OCI-LY7 (cell line): ENCODE data around the gene DUSP28. TPM values are rescaled to one million over a fixed set of nuclear protein-coding genes. Genes with fewer than 3 reads are reported as not detected.

Experiments
- BruUV-seq: library from RNA; stranded (reverse); fragments of 400-500 nt; replicated peaks from 2 replicates; lab custom pipeline; 2021; lab: Mats Ljungman, UMichigan
- CTCF ChIA-PET: fragments of 300-600 bp; sonication (Branson Sonifier 250); formaldehyde crosslinking; loops from one replicate; lab custom pipeline; 2022; ENCODE audit warnings: antibody characterized with exemption; ENCODE audit not compliant: unreplicated experiment; lab: Charles Lee
- POLR2A ChIA-PET: fragments of 300-600 bp; sonication (Branson Sonifier 250); formaldehyde crosslinking; loops from one replicate; lab custom pipeline; 2022; ENCODE audit warnings: antibody characterized with exemption; lab: Charles Lee
- DNase-seq: peaks from one replicate; pipeline ENCODE4 v3.0.0-alpha.2; 2015; ENCODE audit warnings: low spot score
- H2AFZ ChIP-seq: fragments of 200-600 bp; sonication (generic), shearing (Covaris generic); 2 replicates; pipeline ENCODE4 v1.6.1; 2014; ENCODE audit warnings: mild to moderate bottlenecking, antibody characterized with exemption, low read length, moderate library complexity
- H3K27ac ChIP-seq: fragments of 200-600 bp; sonication (generic); 2 replicates; pipeline ENCODE4 v1.5.1; 2014; ENCODE audit warnings: mixed run types, low read depth, mild to moderate bottlenecking, moderate library complexity, low read length, inconsistent platforms; ENCODE audit not compliant: poor library complexity, severe bottlenecking
- H3K36me3 ChIP-seq: fragments of 200-600 bp; sonication (generic); 2 replicates; pipeline ENCODE4 v1.6.1; 2014; ENCODE audit warnings: mild to moderate bottlenecking, antibody characterized with exemption, low read length, moderate library complexity, mixed read lengths; ENCODE audit not compliant: insufficient read depth
- H3K4me1 ChIP-seq: fragments of 200-600 bp; sonication (generic); 2 replicates; pipeline ENCODE4 v1.5.1; 2014; ENCODE audit warnings: mild to moderate bottlenecking, low read length; ENCODE audit not compliant: insufficient read depth, poor library complexity, severe bottlenecking
- H3K4me2 ChIP-seq: fragments of 200-600 bp; sonication (generic); 2 replicates; pipeline ENCODE4 v1.6.1; 2014; ENCODE audit warnings: mild to moderate bottlenecking, low read length
- H3K4me3 ChIP-seq: fragments of 200-600 bp; sonication (generic); 2 replicates; pipeline ENCODE4 v1.5.1; 2014; ENCODE audit warnings: mild to moderate bottlenecking, low read depth, low read length; ENCODE audit not compliant: poor library complexity, severe bottlenecking
- H3K79me2 ChIP-seq: fragments of 200-600 bp; sonication (generic); 2 replicates; pipeline ENCODE4 v1.6.1; 2016; ENCODE audit warnings: low read depth, mild to moderate bottlenecking, low read length, moderate library complexity, mixed read lengths; ENCODE audit not compliant: insufficient read depth
- H3K9me2 ChIP-seq: fragments of 200-600 bp; sonication (generic); 2 replicates; pipeline ENCODE4 v1.6.1; 2016; ENCODE audit warnings: mild to moderate bottlenecking, low read length, mixed read lengths; ENCODE audit not compliant: insufficient read depth
- H3K9me3 ChIP-seq: fragments of 200-600 bp; sonication (generic); 2 replicates; pipeline ENCODE4 v1.6.1; 2014; ENCODE audit warnings: mild to moderate bottlenecking, mixed run types, low read length, mixed read lengths
- H4K20me1 ChIP-seq: fragments of 200-600 bp; sonication (generic); 2 replicates; pipeline ENCODE4 v1.6.1; 2014; ENCODE audit warnings: mild to moderate bottlenecking, antibody characterized with exemption, low read length, moderate library complexity, mixed read lengths; ENCODE audit not compliant: insufficient read depth
- EZH2phosphoT487 ChIP-seq: fragments of 200-600 bp; sonication (generic); IDR thresholded peaks from 2 replicates; pipeline ENCODE4 v1.6.1; 2018; ENCODE audit warnings: low read depth, borderline replicate concordance, mild to moderate bottlenecking, mixed run types, antibody characterized with exemption, low read length, moderate library complexity, mixed read lengths
- intact Hi-C: fragments of 100-400 bp; cut with micrococcal nuclease; formaldehyde crosslinking; loops from one replicate; pipeline ENCODE4 v1.10.0; 2022; ENCODE audit not compliant: unreplicated experiment
- total RNA-seq, 2 experiments: library from RNA; depleted of rRNA in 1 of 2; stranded (reverse); fragments of >200 nt in 1 of 2; shearing (Covaris generic) in 1 of 2; gene quantifications; 2 replicates each; pipeline ENCODE4 v1.2.3, GENCODE V29; 2014 to 2022
- TF ChIP-seq, protein P1 (sequence below): fragments of 200-600 bp; sonication (generic); conservative IDR thresholded peaks from 2 replicates; pipeline ENCODE4 v1.5.1; 2014; ENCODE audit warnings: mild to moderate bottlenecking, antibody characterized with exemption, low read length, moderate library complexity, mixed read lengths

The DUSP28 gene
- total RNA-seq, 2 experiments from 2014 or later = 15.8 to 17.6 TPM

GRCh38 chr2:240604939-240605716 is 45.0 kb downstream of the DUSP28 start:
- CTCF ChIA-PET = no interaction called here
- no peak for TF ChIP-seq EZH2phosphoT487
- TF ChIP-seq, protein P1, sequence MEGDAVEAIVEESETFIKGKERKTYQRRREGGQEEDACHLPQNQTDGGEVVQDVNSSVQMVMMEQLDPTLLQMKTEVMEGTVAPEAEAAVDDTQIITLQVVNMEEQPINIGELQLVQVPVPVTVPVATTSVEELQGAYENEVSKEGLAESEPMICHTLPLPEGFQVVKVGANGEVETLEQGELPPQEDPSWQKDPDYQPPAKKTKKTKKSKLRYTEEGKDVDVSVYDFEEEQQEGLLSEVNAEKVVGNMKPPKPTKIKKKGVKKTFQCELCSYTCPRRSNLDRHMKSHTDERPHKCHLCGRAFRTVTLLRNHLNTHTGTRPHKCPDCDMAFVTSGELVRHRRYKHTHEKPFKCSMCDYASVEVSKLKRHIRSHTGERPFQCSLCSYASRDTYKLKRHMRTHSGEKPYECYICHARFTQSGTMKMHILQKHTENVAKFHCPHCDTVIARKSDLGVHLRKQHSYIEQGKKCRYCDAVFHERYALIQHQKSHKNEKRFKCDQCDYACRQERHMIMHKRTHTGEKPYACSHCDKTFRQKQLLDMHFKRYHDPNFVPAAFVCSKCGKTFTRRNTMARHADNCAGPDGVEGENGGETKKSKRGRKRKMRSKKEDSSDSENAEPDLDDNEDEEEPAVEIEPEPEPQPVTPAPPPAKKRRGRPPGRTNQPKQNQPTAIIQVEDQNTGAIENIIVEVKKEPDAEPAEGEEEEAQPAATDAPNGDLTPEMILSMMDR = no peak
- DNase-seq = no peak
- no peaks in the 10 kb centered on the region for H3K9me2 ChIP-seq
- no peaks in the 10 kb centered on the region for H3K79me2 ChIP-seq
- H2AFZ ChIP-seq = no peak overlapping the region
- no peaks in the 10 kb centered on the region for H4K20me1 ChIP-seq
- H3K4me1 ChIP-seq = no peaks in the 10 kb centered on the region
- H3K9me3 ChIP-seq = no peaks in the 10 kb centered on the region
- H3K4me2 ChIP-seq = no peak overlapping the region
- H3K27ac ChIP-seq = no peak overlapping the region
- no peaks in the 10 kb centered on the region; the same call in 1 of the 2 replicates for H3K36me3 ChIP-seq
- BruUV-seq = no TSS peak
- intact Hi-C loops = no loop called here
- POLR2A ChIA-PET = no interaction called here
- H3K4me3 ChIP-seq = no peak overlapping the region

DNA sequence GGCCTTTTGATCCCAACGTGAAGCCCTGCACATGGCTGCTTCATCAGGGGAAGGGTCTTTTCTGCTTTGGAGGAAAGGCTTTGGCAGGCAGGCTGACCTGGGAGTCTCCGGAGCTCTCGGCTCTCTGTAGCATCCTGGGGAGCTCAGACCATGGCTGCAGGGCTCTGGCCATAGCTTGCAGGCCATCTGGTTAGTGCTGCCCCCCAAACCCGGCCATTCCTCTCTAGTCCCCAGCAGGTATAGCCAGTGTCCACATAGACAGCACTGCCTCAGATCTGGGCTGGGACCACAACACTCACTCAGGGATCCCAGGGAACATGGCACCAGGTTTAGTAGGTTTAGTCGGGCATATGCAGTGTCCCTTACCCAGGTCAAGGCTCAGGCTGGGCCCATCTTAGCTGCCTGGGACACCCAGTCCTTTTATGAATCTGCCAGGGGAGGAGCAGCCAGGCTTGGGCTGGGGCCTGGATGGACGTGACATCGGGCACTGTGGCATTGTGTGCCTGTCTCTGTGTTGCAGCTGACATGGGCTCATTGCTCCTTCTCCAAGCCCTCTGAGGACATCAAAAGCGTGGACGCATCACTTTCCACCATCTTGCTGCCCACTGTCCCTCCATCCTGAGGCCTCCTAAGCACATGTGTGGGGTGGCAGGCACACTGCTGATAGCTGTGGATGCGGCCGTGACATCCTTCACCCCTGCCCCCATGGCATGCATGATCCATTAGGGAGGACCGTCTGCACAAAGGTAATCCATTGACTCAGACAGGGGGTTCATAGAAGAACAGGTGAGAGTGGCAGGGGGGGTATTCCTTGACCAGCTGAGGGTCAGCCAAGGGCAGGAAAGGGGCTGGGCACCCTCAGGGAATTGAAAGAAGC is 45.9 kb downstream of the DUSP28 start:
- DNase-seq = no peak
- ChIA-PET CTCF (no interaction called here), POLR2A (no interaction called here)
- H3K9me2 ChIP-seq = no peaks in the 10 kb centered on the region
- no peak overlapping the region for H3K4me2 ChIP-seq
- no peaks in the 10 kb centered on the region for H3K79me2 ChIP-seq
- no TSS peak for BruUV-seq
- no peaks in the 10 kb centered on the region for H3K9me3 ChIP-seq
- H2AFZ ChIP-seq = no peak overlapping the region
- TF ChIP-seq EZH2phosphoT487 = no peak
- TF ChIP-seq, protein P1 = no peak
- H3K4me3 ChIP-seq = no peak overlapping the region
- H3K4me1 ChIP-seq = no peaks in the 10 kb centered on the region
- H4K20me1 ChIP-seq = no peaks in the 10 kb centered on the region
- no peak overlapping the region for H3K27ac ChIP-seq
- H3K36me3 ChIP-seq = no peaks in the 10 kb centered on the region
- intact Hi-C loops = no loop called here
